K562 (cell line): ENCODE data around the gene SLAMF6. TPM values are rescaled to one million over a fixed set of nuclear protein-coding genes. Genes with fewer than 3 reads are reported as not detected.

Experiments
- CBFB ChIP-seq: sonication (generic); formaldehyde crosslinking; IDR thresholded peaks from 2 replicates; pipeline ENCODE4 v1.4.0; 2020; ENCODE audit warnings: mild to moderate bottlenecking, missing genetic modification reagents
- DEAF1 ChIP-seq: fragments of 450-650 bp; formaldehyde crosslinking; IDR thresholded peaks from 2 replicates; pipeline ENCODE4 v1.4.0; 2020; ENCODE audit warnings: mild to moderate bottlenecking, moderate library complexity
- FOXJ3 ChIP-seq: sonication (generic); formaldehyde crosslinking; IDR thresholded peaks from 2 replicates; pipeline ENCODE4 v1.4.0; 2020; ENCODE audit warnings: mild to moderate bottlenecking, missing genetic modification reagents
- HDAC6 ChIP-seq: IDR thresholded peaks from 2 replicates; pipeline ENCODE4 v1.6.1; 2012; ENCODE audit warnings: low read depth, mild to moderate bottlenecking, control low read depth, inconsistent platforms, low read length, moderate library complexity
- KLF16 ChIP-seq: IDR thresholded peaks from 2 replicates; pipeline ENCODE4 v1.6.1; 2016; ENCODE audit warnings: antibody characterized with exemption
- MTA1 ChIP-seq: fragments of 450-650 bp; IDR thresholded peaks from 2 replicates; pipeline ENCODE4 v1.6.1; 2017; ENCODE audit warnings: borderline replicate concordance
- OTX1 ChIP-seq: fragments of 450-650 bp; formaldehyde crosslinking; IDR thresholded peaks from 2 replicates; pipeline ENCODE4 v1.4.0; 2022; ENCODE audit warnings: mild to moderate bottlenecking
- PHB2 ChIP-seq: fragments of 450-650 bp; IDR thresholded peaks from 2 replicates; pipeline ENCODE4 v1.6.1; 2017; ENCODE audit warnings: low read depth
- PREB ChIP-seq: sonication (generic); formaldehyde crosslinking; IDR thresholded peaks from 2 replicates; pipeline ENCODE4 v1.8.1; 2023; ENCODE audit warnings: mild to moderate bottlenecking, missing genetic modification reagents
- THRAP3 ChIP-seq: fragments of 450-650 bp; IDR thresholded peaks from 2 replicates; pipeline ENCODE4 v1.6.1; 2016; ENCODE audit warnings: mild to moderate bottlenecking, inconsistent platforms, borderline replicate concordance
- ZBTB34 ChIP-seq: fragments of 250-450 bp; sonication (Bioruptor Pico); IDR thresholded peaks from 2 replicates; pipeline ENCODE4 v1.8.0; 2021; ENCODE audit warnings: mild to moderate bottlenecking, moderate library complexity
- ZFP91 ChIP-seq: sonication (generic); formaldehyde crosslinking; IDR thresholded peaks from 2 replicates; pipeline ENCODE4 v1.8.0; 2022; ENCODE audit warnings: mild to moderate bottlenecking, missing genetic modification reagents
- ZNF165 ChIP-seq: fragments of 250-450 bp; sonication (Bioruptor Pico); IDR thresholded peaks from 2 replicates; pipeline ENCODE4 v1.4.0; 2020; ENCODE audit warnings: borderline replicate concordance
- ZNF224 ChIP-seq: sonication (generic); formaldehyde crosslinking; IDR thresholded peaks from 2 replicates; pipeline ENCODE4 v1.8.0; 2022; ENCODE audit warnings: mild to moderate bottlenecking, missing genetic modification reagents
- ZNF407 ChIP-seq: fragments of 450-650 bp; IDR thresholded peaks from 2 replicates; pipeline ENCODE4 v1.6.1; 2016; ENCODE audit warnings: low read depth
- polyA plus RNA-seq, 8 experiments: library from polyadenylated mRNA; depleted of rRNA in 4 of 8; stranded (reverse) in 5 of 8; unstranded in 3 of 8; fragments of >200 nt; fragmentation: Nextera tagmentation in 2 of 8; fragmentation: Illumina TruSeq in 1 of 8; extraction: Ambion mirVana in 2 of 8; extraction: Trizol in 1 of 8; gene quantifications; 2 replicates each; pipeline versions ENCODE4 v1.2.1 to v1.2.3, GENCODE V29; 2011 to 2014; ENCODE audit warnings: inconsistent platforms in 1 of 8, missing spikeins in 1 of 8
- total RNA-seq, 7 experiments: library from RNA; depleted of rRNA in 6 of 7; stranded (reverse); fragments of >200 nt in 6 of 7; fragmentation: Illumina TruSeq in 2 of 7; extraction: Trizol in 2 of 7; gene quantifications; 2 replicates each; pipeline versions ENCODE4 v1.2.1 to v1.2.3, GENCODE V29; 2011 to 2021; ENCODE audit warnings: low replicate concordance in 1 of 7

The SLAMF6 gene
- total and polyA plus RNA-seq, 9 of the 15 experiments (the other 6 are each of a cell fraction or from before 2014, with no cell fraction given) = 0.56 to 4.8 (median 1.1) TPM

- TF ChIP-seq CBFB (CRISPR knock-in tag) (no peak), DEAF1 (CRISPR knock-in tag) (no peak), ZBTB34 (CRISPR knock-in tag) (no peak), OTX1 (CRISPR knock-in tag) (no peak), ZNF165 (CRISPR knock-in tag) (no peak), KLF16 (no peak), PREB (CRISPR knock-in tag) (no peak), FOXJ3 (CRISPR knock-in tag) (no peak), PHB2 (no peak), ZNF407 (no peak), ZFP91 (CRISPR knock-in tag) (no peak), HDAC6 (no peak), MTA1 (no peak), THRAP3 (no peak), ZNF224 (CRISPR knock-in tag) (no peak)
These were observed 27.5 kb upstream of the SLAMF6 start (continued) for GRCh38 chr1:160550572-160551034.
